Endometrial microvascular endothelial cells (primary cell): ENCODE data around the gene LHX6. TPM values are rescaled to one million over a fixed set of nuclear protein-coding genes. Genes with fewer than 3 reads are reported as not detected.

Experiments
- in situ Hi-C: cut with HindIII; loops from 2 replicates; pipeline ENCODE4 v1.10.0; 2017; ENCODE audit warnings: low sequenced_read_pairs, low pct_unique_long_range_greater_than_20kb; ENCODE audit errors: inconsistent ontology term
- total RNA-seq: library from RNA; depleted of rRNA; stranded (reverse); fragments of >200 nt; gene quantifications from one replicate; pipeline ENCODE4 v1.2.3, GENCODE V29; 2015; ENCODE audit errors: inconsistent ontology term

LHX6 gene
- total RNA-seq, 1 donor from 2014 or later: 24.2 TPM

- in situ Hi-C loops: no loop called here
Observed at GRCh38 chr9:122244349-122244748, 15.6 kb upstream of the LHX6 start.

DNA sequence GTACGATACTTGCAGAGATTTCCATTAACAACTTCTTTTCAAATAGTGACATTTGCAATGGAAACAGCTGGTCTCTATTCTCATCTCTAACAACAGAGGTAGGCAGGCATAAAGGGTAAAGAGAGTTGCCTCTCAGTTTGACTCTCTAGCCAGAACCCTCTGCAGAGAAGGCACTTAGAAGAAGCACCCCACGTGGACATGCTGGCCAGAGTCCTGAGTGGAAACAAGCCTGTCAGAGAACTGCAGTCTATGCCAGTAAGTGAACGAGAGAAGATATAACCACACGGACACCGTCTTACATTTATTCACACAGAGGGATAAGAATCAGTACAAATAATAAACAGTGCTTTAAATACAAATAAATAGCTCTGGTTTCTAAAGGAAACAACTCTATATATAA lies 11.0 kb upstream of the LHX6 start:
- in situ Hi-C loops: no loop called here

DNA sequence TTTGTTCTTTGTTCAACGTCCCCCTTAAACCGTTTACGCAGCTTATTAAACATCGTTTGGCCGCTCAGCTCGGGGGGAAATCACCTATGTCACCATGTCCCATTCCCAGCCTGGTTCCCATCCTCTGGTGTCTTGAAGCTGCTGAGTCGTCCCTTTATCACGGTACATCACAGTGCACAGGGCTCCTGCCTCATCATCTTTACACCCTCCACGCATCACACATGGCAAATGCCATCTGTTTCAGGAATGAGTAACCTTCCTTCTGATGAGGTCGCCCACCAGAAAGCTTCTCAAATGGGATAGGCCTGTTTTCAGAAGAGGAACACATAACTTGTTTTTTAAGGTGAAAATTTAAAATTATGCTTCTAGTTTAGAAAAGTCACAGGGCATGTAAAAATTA lies 7.9 kb upstream of the LHX6 start:
- in situ Hi-C loops: no loop called here

- in situ Hi-C loops: no loop called here
Observed at GRCh38 chr9:122234022-122234748, 5.4 kb upstream of the LHX6 start.

DNA sequence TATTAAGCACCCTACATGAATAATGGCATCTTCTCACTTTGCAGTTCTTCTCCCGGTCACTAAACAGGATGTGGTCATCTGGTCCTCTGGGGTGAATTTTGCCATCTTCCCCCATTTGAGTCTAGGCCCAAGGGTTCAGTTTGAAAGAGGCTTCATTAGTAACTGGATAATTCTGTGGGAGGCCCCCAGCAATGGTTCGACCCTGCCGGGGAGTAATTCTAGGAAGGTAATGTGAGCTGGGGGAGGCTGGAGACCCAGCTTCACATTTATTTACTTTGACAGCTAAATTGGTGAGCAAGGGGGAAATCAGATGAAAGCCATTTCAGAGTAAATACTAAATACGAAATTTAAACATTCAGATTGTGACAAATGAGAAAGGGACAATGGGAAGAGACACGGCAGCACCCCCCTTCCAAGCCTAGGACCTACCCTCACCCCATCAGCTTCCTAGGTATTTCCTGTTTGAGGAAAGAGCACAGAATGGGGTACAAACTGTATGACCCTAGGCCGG lies 4.1 kb upstream of the LHX6 start:
- in situ Hi-C loops: no loop called here

DNA sequence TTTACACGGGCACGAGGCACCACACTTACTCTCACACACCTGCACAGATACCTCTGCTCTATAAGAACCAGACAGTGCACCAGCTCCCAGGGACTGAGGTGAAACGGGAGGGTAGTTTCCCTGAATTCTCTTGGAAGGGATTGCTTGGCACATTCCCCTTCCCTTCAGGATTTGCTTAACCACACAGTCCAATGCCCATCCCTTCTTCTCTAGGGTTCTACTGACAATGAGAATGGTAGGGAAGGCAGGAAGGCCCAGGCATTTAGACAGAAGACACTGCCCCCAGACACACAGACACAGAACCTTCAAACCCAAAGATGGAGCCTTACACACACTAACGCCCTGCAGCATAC lies 704 bp upstream of the LHX6 start:
- in situ Hi-C loops: no loop called here

DNA sequence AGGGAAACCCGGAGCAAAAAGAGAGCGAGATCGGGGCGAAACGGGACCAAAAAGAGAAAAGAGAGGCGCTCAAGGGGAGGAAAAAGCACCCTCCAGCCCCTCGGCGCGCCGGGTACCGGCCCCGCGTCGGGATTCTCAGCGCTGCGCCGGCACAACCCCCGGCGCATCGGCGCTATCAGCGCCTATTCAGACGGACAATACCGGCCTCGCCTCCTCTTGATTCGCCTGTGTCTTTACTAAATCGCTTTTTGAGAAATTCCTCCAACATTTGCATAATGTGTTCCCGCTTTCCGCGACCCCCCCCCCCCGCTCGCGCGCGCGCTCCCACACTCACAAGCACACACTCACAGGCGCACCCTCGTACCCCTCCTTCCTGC lies 578 bp downstream of the LHX6 start:
- in situ Hi-C loops: no loop called here

DNA sequence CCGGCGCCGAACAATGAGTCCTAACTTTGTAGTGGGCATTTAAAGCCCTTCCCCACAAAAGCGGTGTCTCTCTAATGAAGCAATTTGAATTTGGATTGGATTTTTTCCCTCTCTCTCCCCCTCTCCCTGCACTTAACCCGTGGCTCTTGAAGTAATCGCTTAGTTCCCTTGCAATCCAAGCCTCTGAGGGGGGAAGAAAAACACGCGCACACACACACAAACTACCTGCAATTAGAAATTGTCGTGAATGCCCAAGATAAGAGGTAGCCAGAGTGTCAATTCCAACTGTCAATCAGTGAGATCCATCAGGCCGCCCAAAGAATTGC lies 1.2 kb downstream of the LHX6 start:
- in situ Hi-C loops: no loop called here

- in situ Hi-C loops: no loop called here
Observed at GRCh38 chr9:122226758-122227574, 1.8 kb downstream of the LHX6 start.

DNA sequence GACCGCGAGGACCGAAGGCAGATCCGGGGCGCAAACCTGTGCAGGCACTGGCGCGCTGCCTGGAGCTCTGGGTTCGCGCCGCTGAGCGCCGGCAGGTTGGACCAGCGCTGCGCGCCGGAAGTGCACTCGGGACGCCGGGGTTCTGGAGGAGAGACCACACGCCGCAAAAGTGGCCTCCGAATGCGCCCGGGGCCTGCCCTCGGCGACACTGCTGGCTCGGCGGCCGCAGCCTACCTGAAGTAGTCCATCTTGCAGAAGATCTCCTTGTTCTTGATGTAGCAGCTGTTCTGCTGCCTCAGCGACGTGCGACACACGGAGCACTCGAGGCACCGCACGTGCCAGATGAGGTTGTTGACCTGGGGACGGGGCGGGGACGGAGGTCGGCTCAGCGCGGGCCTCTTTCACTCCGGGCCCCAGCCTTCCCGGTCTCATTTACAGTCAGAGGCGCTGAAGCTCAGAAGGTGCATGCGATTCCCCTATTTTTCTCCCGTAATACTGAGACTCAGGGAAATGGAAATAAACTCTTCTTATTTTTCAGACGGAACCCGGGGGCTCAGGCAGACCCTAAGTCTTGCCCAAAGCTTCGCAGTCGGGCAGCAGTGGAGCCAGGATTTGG lies 2.5 kb downstream of the LHX6 start:
- in situ Hi-C loops: no loop called here

- in situ Hi-C loops: no loop called here
Observed at GRCh38 chr9:122225312-122226141, 3.2 kb downstream of the LHX6 start.

- in situ Hi-C loops: no loop called here
Observed at GRCh38 chr9:122223435-122223834, 5.3 kb downstream of the LHX6 start.

DNA sequence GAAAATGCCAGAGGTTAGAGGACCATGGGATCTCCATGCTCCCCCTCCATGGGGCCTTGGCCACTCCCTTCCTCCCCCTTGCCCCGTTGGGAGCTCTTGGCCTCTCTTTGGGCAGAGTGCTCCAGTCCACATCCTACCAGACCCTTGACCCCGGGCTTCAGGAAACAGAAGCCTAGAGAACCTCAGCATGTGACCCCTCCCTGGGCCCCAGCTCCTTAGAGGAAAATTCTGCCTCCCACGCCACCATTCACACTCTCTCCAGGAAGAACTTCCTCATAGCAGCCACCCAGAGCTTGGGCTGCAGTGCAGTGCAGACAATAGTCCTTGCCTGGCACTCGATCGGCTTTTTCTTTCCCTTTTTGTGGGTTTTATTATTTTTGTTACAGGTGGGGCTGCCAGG lies 6.0 kb downstream of the LHX6 start:
- in situ Hi-C loops: no loop called here

DNA sequence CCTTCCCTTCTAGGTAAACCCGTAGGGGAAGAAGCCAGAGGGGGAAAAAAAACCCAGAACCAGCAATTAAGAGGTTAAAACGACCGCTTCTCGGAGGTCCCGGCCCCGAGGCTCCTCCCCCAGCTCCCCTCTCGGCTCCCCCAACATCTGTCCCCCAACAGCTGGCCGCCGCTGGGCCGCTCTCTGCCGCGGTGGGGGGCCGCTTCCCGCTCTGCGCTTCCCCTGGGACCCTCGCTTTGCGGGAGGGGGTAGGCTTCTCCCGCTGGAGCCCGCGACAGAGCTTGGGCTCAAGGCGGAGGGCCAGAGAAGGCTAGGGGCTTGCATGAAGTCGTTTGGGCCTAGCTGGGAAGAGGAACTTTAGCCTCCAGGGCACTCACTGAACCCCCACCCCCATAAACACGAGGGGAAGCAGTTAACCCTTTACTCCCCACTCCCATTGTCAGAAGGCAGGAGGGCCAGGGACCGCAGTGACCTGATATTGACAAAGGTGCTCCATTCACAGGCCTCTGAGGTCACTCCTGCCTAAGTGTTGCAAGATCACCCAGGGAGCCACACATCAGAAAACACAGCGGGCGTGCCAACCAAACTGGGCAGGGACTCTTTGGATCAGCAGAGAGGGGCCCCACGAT lies 7.5 kb downstream of the LHX6 start:
- in situ Hi-C loops: no loop called here

GRCh38 chr9:122220673-122221182 lies 8.0 kb downstream of the LHX6 start:
- in situ Hi-C loops: no loop called here

DNA sequence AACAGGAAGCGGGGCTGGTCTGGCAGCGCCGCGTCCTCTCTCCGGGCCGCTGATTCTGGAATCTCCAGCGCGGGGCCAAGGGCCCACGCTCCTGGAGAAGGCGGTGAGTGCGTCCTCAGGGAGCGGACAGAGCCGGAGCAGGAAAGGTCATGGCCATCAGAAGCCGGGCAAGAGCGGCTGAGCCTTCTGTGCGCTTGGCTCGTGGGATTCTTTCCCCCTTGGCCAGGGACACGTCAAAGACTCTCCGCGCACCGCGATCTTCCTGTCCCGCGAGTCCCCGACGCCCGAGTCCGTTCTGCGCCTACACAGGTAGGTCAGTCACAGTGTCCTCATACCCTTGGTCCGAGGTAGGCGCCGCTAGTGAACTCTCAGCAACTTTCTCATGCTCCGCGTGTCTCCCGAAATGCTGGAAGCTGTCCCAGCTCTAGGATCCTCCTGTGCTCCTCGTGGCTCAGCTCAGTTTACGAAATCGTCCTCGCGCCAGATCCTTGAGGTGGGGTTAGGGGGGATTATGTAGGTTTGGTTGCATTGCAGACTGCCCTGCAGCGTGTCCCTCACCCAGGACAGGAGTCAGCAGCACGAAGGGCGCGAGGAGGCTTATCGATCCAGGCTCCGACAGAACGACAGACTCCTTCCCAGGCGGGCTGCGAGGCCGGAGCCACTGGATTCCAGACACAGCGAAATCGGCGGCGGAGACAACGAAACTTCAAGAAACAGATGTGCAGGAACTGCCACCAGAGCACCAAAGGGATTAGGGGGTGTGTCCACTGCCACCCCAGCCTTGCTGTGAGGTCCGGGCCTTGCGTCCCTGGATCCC lies 8.7 kb downstream of the LHX6 start:
- in situ Hi-C loops: no loop called here

GRCh38 chr9:122218935-122219855 lies 9.6 kb downstream of the LHX6 start:
- in situ Hi-C loops: no loop called here
